ENCODE measurements around the gene ANKMY1.
A peak's percentile ranks its signal among the peaks of the same experiment; 100 is the strongest.

ANKMY1 gene

DNA sequence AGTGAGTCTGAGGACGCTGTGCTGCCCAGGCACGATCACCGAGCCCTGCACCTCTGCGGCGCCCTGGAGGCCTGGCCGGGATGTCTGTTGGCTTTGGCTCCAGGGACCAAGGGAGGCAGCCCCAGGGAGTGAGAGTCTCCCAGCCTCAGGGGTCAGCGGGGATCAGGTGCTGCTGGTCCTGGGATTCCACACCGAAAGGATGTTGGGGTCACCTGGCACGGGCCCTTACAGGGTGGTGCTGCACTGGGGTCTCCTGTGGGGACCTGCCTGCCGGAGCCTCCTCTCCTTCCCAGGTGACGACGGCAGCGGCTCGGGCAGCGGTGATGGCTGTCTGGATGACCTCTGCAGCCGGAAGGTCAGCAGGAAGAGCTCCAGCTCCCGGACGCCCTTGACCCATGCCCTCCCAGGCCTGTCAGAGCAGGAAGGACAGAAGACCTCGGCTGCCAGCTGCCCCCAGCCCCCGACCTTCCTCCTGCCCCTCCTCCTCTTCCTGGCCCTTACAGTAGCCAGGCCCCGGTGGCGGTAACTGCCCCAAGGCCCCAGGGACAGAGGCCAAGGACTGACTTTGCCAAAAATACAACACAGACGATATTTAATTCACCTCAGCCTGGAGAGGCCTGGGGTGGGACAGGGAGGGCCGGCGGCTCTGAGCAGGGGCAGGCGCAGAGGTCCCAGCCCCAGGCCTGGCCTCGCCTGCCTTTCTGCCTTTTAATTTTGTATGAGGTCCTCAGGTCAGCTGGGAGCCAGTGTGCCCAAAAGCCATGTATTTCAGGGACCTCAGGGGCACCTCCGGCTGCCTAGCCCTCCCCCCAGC lies 91.8 kb downstream of the ANKMY1 start:
- intact Hi-C loops (cut with DNase I) = no loop called here
- peak in 7 of 10 donors; percentile 5 to 79 (median 26) for DNase-seq

- peak in 7 of 10 donors; percentile 6 to 83 (median 24) for DNase-seq
- intact Hi-C loops (cut with DNase I) = no loop called here
These were observed 92.5 kb downstream of the ANKMY1 start for GRCh38 chr2:240465268-240465764.

GRCh38 chr2:240464514-240465241 lies 93.1 kb downstream of the ANKMY1 start:
- DNase-seq = peak in 7 of 10 donors; percentile 7 to 79 (median 26)
- intact Hi-C loops (cut with DNase I) = no loop called here

DNA sequence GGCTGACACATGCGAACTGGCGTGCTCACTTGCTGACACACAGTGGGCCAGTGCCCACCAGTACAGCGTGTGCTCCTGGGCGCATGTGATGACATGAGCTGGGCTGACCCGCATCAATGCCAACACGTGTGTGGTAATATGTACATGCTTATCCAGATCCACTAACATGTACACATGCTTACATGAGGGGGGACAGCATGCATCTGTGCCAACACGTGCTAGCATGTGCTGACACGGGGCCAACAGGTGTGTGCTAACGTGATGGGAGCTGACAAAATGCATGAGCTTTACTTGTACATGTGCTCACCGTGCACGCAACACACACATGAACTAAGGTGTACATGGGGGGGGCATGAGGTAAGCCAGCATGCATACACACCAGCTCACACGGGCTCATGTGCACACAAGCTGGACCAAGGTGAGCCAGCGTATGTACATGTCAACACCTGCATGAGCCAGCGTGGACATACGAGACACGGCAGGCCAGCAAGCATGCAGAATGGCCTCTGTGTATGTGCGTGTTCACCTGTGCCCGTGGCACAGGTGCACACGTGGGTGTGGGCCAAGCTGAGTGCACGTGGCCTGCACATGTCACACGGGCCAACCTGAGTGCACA lies 93.8 kb downstream of the ANKMY1 start:
- peak in 7 of 10 donors; percentile 5 to 77 (median 16) for DNase-seq
- intact Hi-C loops (cut with DNase I) = no loop called here

- DNase-seq = peak in 7 of 10 donors; percentile 5 to 85 (median 26)
- intact Hi-C loops (cut with DNase I) = no loop called here
These were observed 94.4 kb downstream of the ANKMY1 start for GRCh38 chr2:240463274-240463865.

- intact Hi-C loops (cut with DNase I) = no loop called here
- DNase-seq = peak in 5 of 10 donors; percentile 3 to 81 (median 10)
These were observed 95.0 kb downstream of the ANKMY1 start for GRCh38 chr2:240462707-240463273.

DNA sequence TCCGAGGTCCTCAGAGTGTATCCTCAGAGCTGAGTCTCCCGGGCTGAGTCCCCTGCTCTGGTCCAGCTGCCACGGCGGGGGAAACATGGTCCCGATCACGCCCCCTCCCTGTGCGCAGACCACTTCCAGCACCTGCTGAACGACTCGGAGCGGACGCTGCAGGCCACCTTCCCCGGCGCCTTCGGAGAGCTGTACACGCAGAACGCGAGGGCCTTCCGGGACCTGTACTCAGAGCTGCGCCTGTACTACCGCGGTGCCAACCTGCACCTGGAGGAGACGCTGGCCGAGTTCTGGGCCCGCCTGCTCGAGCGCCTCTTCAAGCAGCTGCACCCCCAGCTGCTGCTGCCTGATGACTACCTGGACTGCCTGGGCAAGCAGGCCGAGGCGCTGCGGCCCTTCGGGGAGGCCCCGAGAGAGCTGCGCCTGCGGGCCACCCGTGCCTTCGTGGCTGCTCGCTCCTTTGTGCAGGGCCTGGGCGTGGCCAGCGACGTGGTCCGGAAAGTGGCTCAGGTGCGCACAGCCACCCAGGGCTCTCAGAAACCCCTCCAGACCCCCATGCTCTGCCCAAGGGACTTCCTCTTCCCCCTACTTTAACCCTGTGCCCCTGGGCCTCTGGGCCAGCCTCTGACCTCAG lies 95.6 kb downstream of the ANKMY1 start:
- peak in 7 of 10 donors; percentile 8 to 85 (median 25) for DNase-seq
- intact Hi-C loops (cut with DNase I) = no loop called here

GRCh38 chr2:240461471-240462072 lies 96.2 kb downstream of the ANKMY1 start:
- intact Hi-C loops (cut with DNase I) = no loop called here
- DNase-seq = peak in 7 of 10 donors; percentile 2 to 80 (median 23)

- intact Hi-C loops (cut with DNase I) = no loop called here
- peak in 8 of 10 donors; percentile 1 to 79 (median 18) for DNase-seq
These were observed 96.9 kb downstream of the ANKMY1 start for GRCh38 chr2:240460781-240461431.

DNA sequence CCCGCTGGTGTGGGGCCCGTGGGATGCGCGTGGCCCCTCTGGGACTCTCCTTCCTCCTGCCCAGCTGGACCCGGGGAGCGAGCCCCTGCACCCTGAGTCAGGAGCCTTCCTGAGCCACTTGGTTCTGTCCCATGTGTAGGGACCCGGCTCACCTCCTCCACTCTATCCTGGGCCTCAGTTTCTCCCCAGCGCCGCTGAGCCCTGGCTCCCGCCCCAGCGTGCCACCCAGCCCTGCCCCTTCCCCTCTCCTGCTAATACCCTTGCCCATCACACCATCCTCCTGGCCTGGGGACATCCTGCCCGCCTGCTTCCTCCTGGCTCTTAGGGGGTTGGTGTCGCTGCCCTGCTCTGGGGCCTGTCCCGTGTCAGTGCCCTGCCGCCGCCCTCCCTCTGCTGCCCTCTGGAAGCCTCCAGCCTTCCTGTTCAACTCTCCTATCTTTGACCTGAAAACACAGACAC lies 97.5 kb downstream of the ANKMY1 start:
- DNase-seq = peak in 6 of 10 donors; percentile 6 to 68 (median 15)
- intact Hi-C loops (cut with DNase I) = no loop called here

DNA sequence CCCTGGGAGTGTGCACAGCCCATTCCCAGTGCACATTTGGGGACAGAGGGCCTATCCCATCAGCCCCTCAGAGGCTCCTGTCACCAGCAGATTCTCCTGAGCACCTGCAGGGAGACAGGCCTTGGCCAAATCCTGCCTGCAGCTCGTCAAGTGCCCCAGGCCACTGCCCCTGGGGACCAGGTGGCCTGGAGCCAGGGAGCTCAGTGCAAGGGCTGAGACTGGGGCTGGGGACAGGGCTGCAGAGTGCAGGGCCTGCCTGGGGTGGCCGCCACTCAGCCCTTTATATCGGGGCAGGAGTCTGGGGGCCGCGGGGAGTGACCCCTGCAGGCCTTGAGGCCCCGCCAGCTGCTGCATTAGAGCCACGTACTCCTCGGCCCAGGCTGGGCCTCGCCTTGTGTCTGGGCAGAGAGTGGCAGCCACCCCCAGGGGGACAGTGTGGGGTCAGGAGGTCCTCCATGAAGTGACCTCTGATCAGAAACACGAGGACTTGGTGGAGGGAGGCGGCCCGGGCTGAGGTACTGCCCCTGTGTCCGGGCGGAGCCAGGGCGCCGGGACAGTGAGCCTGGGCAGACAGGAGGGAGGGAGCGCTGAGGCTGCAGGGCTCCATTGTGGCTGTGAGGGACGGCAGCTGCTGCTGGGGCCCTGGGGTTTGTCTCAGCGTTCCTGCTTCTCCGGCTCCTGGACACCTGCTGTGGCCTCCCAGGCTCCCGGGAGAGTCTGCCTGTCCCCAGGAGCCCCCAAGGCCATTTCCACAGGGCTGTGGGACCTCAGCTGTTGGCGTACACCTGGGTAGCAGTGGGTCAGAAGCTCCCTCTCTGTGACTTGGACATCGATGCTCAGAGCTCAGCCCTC lies 98.2 kb downstream of the ANKMY1 start:
- peak in 8 of 10 donors; percentile 7 to 81 (median 22) for DNase-seq

GRCh38 chr2:240458900-240459391 lies 98.8 kb downstream of the ANKMY1 start:
- intact Hi-C loops (cut with DNase I) = no loop called here
- peak in 9 of 10 donors; percentile 8 to 86 (median 17) for DNase-seq

More for the DNA sequence above, 98.2 kb downstream of the ANKMY1 start:
- intact Hi-C loops (cut with DNase I) = no loop called here

DNA sequence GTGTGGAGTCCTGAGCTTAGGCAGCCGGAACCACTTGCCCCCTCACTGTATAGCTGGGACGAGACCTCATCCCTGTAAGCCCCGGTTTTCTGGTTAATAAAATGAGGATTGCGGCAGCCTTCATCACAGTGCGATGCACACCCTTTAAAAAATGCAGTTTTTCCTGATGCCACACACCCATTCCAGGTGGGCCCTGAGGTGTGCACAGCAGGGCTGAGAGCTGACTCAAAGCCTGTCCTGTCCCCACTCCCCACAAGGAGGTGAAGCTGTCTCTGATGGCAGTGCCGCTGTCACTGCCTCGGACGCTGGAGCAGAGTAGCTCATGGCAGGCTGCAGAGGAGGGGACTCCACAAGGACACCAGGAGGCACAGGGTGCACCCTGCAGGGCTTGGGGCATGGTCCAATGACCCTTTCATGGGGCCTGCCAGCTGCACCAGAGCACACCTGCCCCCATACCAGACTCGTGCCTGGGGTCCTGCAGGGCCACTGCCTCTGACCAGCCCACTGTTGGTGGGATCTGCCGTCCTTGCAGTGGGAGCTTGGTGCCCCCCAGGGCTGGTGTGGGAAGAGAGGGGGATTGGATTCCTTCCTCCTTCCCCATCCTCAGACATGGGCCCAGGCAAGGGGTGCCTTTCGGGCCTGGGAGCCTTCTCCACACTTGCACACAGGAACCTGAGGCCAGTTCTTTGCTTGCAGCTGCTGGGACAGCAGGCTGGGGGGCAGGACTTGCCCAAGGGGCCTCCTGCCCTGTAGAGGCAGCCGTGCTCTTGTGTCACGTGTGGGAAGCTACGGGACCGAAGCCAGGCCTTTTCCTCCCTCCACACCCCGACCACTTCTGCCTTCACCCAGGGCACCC lies 99.5 kb downstream of the ANKMY1 start:
- DNase-seq = peak in 8 of 10 donors; percentile 5 to 75 (median 17)

GRCh38 chr2:240457223-240458043 lies 100.4 kb downstream of the ANKMY1 start:
- peak in 6 of 10 donors; percentile 4 to 84 (median 36) for DNase-seq
- intact Hi-C loops (cut with DNase I) = no loop called here

More for the DNA sequence above, 99.5 kb downstream of the ANKMY1 start:
- intact Hi-C loops (cut with DNase I) = no loop called here

GRCh38 chr2:240456447-240457222 lies 101.2 kb downstream of the ANKMY1 start:
- intact Hi-C loops (cut with DNase I) = no loop called here
- DNase-seq = peak in 5 of 10 donors; percentile 9 to 88 (median 76)
